Fibroblast of the aortic adventitia (primary cell): ENCODE measurements around the gene FRMPD4. TPM values are rescaled to one million over a fixed set of nuclear protein-coding genes. Genes with fewer than 3 reads are reported as not detected.
A peak's percentile ranks its signal among the peaks of the same experiment; 100 is the strongest.

ENCODE experiments used
- DNase-seq: peaks from one replicate; pipeline ENCODE4 v3.0.0-alpha.2; 2010; ENCODE audit warnings: low read depth
- H3K4me3 ChIP-seq: 2 replicates; pipeline ENCODE4 v1.5.1; 2011; ENCODE audit warnings: low read depth, mild to moderate bottlenecking, control low read depth, low read length, moderate library complexity
- total RNA-seq: library from RNA; depleted of rRNA; stranded (reverse); fragments of >200 nt; gene quantifications from 2 replicates; pipeline ENCODE4 v1.2.3, GENCODE V29; 2012; ENCODE audit warnings: low replicate concordance
- TF ChIP-seq, protein P1 (sequence below): IDR thresholded peaks from 2 replicates; pipeline ENCODE4 v1.5.1; 2011; ENCODE audit warnings: mild to moderate bottlenecking, low read length, control low read depth, inconsistent platforms; ENCODE audit not compliant: insufficient read depth

The FRMPD4 gene
- total RNA-seq, 1 donor: 5.0 TPM

DNA sequence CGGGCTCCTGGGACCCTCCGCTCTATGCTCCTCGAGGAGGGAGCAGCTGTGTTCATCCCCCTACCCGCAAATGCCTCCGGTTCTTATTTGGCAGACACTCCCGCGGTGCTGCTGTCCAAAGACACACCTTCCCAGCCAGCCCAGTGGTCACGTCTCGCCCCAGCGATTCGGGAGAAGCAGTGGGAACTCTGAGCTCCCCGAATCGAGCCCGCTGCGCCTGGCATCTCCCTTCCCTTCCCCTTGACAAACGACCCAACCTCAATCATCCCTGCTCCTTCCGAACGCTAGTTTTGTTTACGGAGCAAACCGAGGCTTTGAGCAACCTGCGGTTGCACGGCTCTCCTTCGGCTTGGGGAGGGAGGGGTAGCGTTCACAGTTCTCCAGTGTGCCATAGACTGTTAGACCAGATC is 317 bp upstream of the FRMPD4 start:
- peak; percentile 12 for DNase-seq
- peak overlapping the region; percentile 62 for H3K4me3 ChIP-seq
- TF ChIP-seq, protein P1, sequence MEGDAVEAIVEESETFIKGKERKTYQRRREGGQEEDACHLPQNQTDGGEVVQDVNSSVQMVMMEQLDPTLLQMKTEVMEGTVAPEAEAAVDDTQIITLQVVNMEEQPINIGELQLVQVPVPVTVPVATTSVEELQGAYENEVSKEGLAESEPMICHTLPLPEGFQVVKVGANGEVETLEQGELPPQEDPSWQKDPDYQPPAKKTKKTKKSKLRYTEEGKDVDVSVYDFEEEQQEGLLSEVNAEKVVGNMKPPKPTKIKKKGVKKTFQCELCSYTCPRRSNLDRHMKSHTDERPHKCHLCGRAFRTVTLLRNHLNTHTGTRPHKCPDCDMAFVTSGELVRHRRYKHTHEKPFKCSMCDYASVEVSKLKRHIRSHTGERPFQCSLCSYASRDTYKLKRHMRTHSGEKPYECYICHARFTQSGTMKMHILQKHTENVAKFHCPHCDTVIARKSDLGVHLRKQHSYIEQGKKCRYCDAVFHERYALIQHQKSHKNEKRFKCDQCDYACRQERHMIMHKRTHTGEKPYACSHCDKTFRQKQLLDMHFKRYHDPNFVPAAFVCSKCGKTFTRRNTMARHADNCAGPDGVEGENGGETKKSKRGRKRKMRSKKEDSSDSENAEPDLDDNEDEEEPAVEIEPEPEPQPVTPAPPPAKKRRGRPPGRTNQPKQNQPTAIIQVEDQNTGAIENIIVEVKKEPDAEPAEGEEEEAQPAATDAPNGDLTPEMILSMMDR: no peak

DNA sequence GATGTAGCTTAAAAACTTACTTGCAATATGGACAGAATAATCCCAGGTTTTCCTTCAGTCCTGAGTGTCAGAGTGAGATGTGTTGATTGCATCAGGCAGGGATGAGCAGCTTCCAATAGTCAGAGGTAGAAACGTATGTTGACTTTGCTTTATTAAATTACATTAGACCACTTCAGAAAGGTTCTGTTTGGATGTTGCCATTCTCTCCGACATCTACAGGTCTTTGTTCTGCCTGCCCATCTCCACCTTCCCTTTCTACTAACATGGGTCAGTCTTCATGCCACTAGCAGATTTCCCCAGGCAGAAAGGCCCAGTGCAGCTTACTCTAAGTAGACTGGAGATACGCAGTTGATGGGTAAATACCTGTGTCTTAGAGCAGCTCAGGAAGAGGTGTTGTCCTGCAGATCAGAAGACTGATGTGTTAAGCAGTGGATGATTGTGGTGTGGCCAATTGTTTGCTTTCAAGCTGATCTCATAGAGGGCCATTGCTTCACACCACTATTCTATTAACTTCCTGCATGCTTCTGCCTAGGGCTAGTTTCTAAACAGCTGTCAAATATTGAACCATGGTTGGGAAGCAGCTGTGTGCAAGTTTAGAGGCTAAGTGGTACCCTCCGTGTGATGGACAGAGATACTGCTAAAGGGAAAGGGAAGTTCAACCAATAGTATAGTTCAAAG is 1.8 kb downstream of the FRMPD4 start:
- TF ChIP-seq, protein P1: no peak
- peak overlapping the region; percentile 33 for H3K4me3 ChIP-seq
- peak; percentile 14 for DNase-seq

DNA sequence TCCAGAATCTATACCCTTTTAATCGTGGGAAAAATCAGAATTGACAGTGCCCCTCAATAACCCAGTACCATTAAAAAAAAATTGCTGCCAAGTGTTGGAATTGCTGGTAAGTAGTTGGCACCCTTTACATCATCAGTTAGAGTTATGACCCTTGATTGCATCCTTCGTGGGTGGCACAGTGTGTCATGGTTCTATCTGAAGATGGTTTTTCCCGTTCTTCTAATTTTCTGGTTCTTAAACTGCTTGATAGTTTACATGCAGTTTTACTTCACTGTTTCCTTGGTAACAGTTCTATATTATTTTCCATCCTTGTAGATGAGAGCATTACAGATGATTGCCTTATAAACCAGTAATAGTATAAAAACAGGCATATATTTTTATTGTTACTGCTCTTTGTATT is 3.2 kb downstream of the FRMPD4 start:
- H3K4me3 ChIP-seq: no peak overlapping the region
- TF ChIP-seq, protein P1: no peak
- no peak for DNase-seq

DNA sequence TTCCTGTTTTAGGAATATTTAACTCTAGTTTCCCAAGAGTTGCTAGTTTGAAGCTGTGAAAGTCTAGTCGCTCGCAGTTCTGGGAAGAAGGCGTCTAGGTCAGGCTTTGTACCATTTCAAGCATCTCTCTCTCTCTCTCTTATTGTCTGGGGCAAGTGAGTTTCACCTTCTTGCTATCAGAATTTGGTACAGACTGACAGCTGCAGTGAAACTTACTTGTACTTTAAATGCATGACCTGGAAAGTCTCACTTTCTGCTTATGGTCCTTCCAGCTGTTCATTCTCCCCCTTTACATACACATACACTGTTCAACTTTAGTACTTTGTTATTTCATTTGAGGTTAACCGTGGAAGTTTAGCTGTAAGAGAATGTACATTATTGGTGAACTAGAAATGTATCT is 4.4 kb downstream of the FRMPD4 start:
- no peak overlapping the region for H3K4me3 ChIP-seq
- no peak for DNase-seq
- TF ChIP-seq, protein P1: no peak

DNA sequence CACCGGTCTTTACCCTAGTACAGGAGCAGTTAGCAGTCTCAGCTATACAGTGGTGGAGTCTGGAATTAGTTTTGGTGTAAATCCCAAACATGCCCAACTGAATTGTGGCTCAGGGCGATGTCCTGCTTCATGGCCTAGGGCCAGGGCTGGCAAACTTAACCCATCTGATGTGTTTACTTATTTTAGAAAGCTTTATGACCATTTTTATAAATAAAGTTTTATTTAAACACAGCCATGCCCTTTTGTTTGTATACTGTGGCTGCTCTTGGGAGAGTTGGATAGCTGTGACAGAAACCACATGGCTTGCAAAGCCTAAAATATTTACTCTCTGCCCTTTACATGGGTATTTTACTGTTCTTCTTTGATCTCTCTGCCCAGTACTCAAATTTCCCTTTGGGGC is 7.1 kb downstream of the FRMPD4 start:
- H3K4me3 ChIP-seq: no peak overlapping the region
- TF ChIP-seq, protein P1: no peak
- DNase-seq: no peak

DNA sequence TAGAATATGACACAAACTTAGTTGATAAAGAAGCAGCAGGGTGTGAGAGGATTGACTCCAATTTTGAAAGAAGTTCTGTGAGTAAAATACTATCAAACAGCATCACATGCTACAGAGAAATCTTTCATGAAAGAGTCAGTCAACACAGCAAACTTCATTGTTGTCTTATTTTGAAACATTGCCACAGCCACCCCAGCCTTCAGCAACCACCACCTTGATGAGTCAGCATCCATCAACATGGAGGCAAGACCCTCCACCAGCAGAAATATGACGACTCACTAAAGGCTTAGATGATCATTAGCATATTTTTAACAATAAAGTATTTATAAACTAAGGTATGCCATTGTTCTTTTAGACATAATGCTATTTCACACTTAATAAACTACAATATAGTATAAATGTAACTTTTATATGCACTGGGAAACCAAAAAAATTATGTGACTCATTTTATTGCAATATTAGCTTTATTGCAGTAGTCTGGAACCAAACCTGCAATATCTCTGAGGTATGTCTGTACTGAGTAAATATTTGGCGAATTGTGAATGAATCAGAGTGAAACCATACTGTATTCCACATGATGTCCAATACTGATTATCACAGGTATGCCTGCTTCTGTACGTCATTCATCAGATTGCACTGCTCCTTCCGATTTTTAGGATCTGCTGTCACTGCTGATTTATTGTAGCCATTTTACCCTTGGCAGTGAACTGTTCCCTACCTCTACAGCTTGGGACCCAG is 11.6 kb downstream of the FRMPD4 start:
- TF ChIP-seq, protein P1: no peak
- DNase-seq: no peak
- H3K4me3 ChIP-seq: no peak overlapping the region

DNA sequence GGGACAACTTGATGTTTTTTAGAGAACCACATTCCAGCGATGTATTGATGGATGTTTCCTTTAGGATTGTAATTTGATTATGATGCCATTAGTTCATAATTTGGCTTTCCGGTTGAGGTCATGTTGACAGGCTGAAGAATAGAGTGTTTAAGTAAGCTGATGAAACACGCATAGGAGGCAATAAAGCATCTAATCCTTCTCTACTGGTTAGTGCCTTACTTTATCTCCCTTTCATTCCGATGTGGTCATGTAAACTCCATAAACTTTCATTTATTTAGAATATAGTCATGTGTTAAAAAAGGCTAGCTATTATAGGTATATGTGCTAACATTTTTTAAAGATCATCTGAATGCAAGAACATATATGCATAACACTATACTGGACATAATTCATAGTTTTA is 15.0 kb downstream of the FRMPD4 start:
- H3K4me3 ChIP-seq: no peak overlapping the region
- DNase-seq: no peak
- TF ChIP-seq, protein P1: no peak
